AG09309 (cell line): Measurements from ENCODE around the gene PRRC2B.

Experiments
- DNase-seq: peaks from one replicate; pipeline ENCODE4 v3.0.0-alpha.2; 2010; ENCODE audit warnings: low read depth
- H3K4me3 ChIP-seq: 2 replicates; pipeline ENCODE4 v1.5.1; 2011; ENCODE audit warnings: mild to moderate bottlenecking, low read depth, low read length, moderate library complexity; ENCODE audit not compliant: control insufficient read depth
- CTCF ChIP-seq: IDR thresholded peaks from 2 replicates; pipeline ENCODE4 v1.5.1; 2011; ENCODE audit warnings: mild to moderate bottlenecking, low read depth, low read length, inconsistent platforms; ENCODE audit not compliant: insufficient read depth, control insufficient read depth; ENCODE audit errors: missing control alignments

The PRRC2B gene

DNA sequence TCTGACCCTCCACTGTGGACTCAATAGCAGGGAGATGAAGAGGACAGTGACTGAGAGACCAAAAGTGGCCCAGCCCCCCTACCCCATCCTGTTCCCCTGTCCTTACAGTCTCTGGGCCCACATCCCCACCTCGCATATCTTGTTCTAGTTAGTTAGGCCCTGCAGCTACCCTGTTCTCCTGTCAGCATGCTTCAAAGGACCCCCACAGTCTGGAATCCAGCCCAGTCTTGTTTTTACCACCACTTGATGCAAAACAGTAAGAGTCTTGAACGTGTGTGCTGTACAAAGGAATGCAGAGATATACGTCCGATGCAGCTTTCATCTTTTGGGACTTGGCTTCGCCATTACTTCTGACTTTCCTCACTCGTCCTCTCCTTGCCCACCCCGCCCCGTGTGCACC lies 96.6 kb downstream of the PRRC2B start:
- H3K4me3 ChIP-seq = no peak overlapping the region
- no peak for TF ChIP-seq CTCF
- no peak for DNase-seq

- H3K4me3 ChIP-seq = no peak overlapping the region
- TF ChIP-seq CTCF = no peak
- DNase-seq = no peak
Observed at GRCh38 chr9:131491001-131491710, 97.3 kb downstream of the PRRC2B start.

DNA sequence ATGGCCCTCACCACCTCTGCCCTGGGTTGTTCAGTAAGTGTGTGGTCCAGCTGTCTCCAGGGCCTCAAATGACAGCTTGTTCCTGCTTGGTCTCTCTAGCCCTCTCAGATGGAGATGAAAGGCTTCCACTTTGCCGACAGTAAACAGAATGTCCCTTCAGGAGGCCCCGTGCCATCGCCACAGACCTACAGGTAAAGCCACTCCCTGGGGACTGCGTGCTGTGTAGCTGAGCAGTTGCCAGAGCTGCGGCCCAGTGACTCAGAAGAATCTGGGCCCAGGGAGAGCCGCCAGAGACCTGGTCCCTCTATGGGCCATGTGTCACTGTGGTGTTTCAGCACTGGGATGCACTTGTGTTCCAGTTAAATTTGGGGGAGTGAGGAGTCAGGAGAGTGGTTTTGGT lies 98.2 kb downstream of the PRRC2B start:
- H3K4me3 ChIP-seq = no peak overlapping the region
- no peak for TF ChIP-seq CTCF
- no peak for DNase-seq

DNA sequence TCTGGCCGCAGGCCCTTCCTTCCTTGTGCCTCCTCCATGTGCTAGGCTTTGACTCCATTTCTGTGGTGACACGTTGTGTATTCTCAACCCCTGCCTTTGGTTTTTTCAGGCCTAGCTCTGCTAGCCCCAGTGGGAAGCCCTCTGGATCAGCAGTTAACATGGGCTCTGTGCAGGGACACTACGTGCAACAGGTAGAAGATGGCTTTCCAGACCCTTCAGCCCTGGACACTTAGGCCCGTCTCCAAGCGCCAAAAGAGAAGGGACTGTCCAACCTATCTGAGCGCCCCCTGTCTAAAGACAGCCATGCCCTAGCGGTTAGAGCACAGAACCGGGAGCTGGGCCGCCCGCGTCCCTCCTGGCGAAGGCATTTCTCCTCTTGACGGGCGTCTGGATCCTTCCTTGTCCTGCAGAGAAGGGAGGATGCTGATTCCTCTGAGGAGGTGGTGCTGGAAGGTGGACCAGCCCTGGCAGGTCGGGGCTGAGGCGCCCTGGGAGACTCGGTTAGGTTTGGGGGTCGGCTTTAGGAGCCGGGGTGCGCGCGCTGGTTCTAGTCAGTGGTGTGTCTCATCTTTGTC lies 100.5 kb downstream of the PRRC2B start:
- no peak overlapping the region for H3K4me3 ChIP-seq
- no peak for DNase-seq
- no peak for TF ChIP-seq CTCF

GRCh38 chr9:131495785-131496184 lies 101.9 kb downstream of the PRRC2B start:
- no peak for DNase-seq
- H3K4me3 ChIP-seq = no peak overlapping the region
- no peak for TF ChIP-seq CTCF

DNA sequence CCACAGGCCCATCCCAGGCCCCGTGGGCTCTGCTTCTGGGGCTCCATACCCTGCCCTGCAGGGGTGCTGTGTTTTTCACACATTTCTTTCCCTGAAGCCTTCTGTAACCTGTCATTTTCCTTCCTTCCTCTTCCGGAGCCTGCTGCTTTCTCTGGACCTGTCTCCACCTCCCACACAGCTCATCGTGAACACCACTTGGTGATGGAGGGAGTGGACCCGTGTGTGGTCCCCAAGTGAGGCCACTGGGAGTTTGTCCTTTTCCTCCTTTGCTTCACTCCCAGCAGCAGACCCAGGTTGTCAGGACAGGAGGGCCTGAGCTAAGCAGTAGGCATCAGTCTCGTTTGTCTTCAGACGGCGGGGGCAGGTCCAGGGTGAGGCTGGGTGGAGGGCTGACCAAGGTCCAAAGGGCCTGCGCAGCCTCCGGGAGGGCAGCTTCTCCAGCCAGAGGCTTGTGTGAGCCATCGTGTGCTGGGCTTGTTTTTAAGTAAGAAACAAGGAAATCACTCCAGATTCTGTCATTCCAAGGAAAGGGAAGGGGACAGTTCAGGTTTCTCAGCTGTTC lies 103.0 kb downstream of the PRRC2B start:
- TF ChIP-seq CTCF = no peak
- no peak for DNase-seq
- H3K4me3 ChIP-seq = no peak overlapping the region

DNA sequence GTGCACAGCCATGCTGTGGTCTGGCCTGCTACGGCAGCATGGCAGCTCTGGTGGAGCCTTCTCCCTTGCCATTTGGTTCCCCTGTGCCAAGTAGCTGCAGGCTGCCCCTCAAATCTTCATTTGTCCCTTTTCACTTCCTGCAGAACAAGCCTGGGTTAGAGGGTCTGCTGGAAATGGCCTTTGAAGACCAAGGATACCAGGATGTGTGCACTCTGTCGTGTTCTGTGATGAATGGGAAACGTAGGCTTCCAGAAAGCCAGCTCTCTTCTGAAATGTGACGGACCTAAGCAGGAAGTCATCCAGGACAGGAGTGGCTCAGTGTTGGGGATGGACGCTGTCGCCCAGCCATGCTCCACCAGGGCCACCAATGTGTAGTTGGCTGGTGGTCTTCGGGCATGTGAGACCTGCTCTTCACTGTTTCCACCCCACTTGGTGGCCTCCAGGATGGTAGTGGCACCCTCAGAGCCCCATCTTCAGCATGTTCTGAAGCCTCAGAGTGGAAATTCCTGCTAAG lies 105.4 kb downstream of the PRRC2B start:
- no peak overlapping the region for H3K4me3 ChIP-seq
- no peak for TF ChIP-seq CTCF
- no peak for DNase-seq
